ENCODE data around the gene NUBPL. TPM values are rescaled to one million over a fixed set of nuclear protein-coding genes. Genes with fewer than 3 reads are reported as not detected.

Gene NUBPL
- total RNA-seq, 2 donors from 2014 or later, result 9.2 to 30.0 TPM

GRCh38 chr14:31766315-31766892 lies 205.2 kb downstream of the NUBPL start:
- H3K36me3 ChIP-seq, result no peaks in the 10 kb centered on the region
- DNase-seq (ENCODE audit: low spot score) (no peak), ATAC-seq (ENCODE audit: insufficient number of reproducible peaks, low FRiP score, low read depth) (no peak)
- H3K27me3 ChIP-seq (replicated peaks; ENCODE audit: insufficient read depth), result no peaks in the 10 kb centered on the region
- no peak overlapping the region for H3K4me3 ChIP-seq
- TF ChIP-seq CTCF (IDR thresholded peaks at IDR 0.05), result no peak
- H3K27ac ChIP-seq, result no peak overlapping the region
- no peaks in the 10 kb centered on the region for H3K9me3 ChIP-seq
- no peaks in the 10 kb centered on the region for H3K4me1 ChIP-seq (ENCODE audit: control insufficient read depth in 1 of 2, low read depth in 2 of 2)

GRCh38 chr14:31768355-31768754 lies 207.2 kb downstream of the NUBPL start:
- H3K4me1 ChIP-seq (ENCODE audit: control insufficient read depth in 1 of 2, low read depth in 2 of 2), result no peaks in the 10 kb centered on the region
- H3K36me3 ChIP-seq, result no peaks in the 10 kb centered on the region
- H3K4me3 ChIP-seq, result no peak overlapping the region
- H3K27ac ChIP-seq, result no peak overlapping the region
- TF ChIP-seq CTCF (IDR thresholded peaks at IDR 0.05), result no peak
- no peak for ATAC-seq (ENCODE audit: insufficient number of reproducible peaks, low FRiP score, low read depth)
- no peaks in the 10 kb centered on the region for H3K9me3 ChIP-seq
- H3K27me3 ChIP-seq (replicated peaks; ENCODE audit: insufficient read depth), result no peaks in the 10 kb centered on the region
- no peak for DNase-seq (ENCODE audit: low spot score)

- H3K27me3 ChIP-seq (replicated peaks; ENCODE audit: insufficient read depth), result no peaks in the 10 kb centered on the region
- no peaks in the 10 kb centered on the region for H3K9me3 ChIP-seq
- no peak for TF ChIP-seq CTCF (IDR thresholded peaks at IDR 0.05)
- no peak overlapping the region for H3K27ac ChIP-seq
- H3K4me3 ChIP-seq, result no peak overlapping the region
- DNase-seq (ENCODE audit: low spot score), result peak; percentile 4
- no peaks in the 10 kb centered on the region for H3K4me1 ChIP-seq (ENCODE audit: control insufficient read depth in 1 of 2, low read depth in 2 of 2)
- no peak for ATAC-seq (ENCODE audit: insufficient number of reproducible peaks, low FRiP score, low read depth)
- no peaks in the 10 kb centered on the region for H3K36me3 ChIP-seq
Observed at GRCh38 chr14:31770271-31770670, 209.1 kb downstream of the NUBPL start.

GRCh38 chr14:31774567-31774966 lies 213.4 kb downstream of the NUBPL start:
- H3K27me3 ChIP-seq (replicated peaks; ENCODE audit: insufficient read depth), result no peaks in the 10 kb centered on the region
- no peaks in the 10 kb centered on the region for H3K9me3 ChIP-seq
- no peaks in the 10 kb centered on the region for H3K36me3 ChIP-seq
- ATAC-seq (ENCODE audit: insufficient number of reproducible peaks, low FRiP score, low read depth), result no peak
- TF ChIP-seq CTCF (IDR thresholded peaks at IDR 0.05), result no peak
- DNase-seq (ENCODE audit: low spot score), result no peak
- H3K27ac ChIP-seq, result no peak overlapping the region
- H3K4me1 ChIP-seq (ENCODE audit: control insufficient read depth in 1 of 2, low read depth in 2 of 2), result no peaks in the 10 kb centered on the region
- no peak overlapping the region for H3K4me3 ChIP-seq

GRCh38 chr14:31777312-31777711 lies 216.1 kb downstream of the NUBPL start:
- no peaks in the 10 kb centered on the region for H3K36me3 ChIP-seq
- DNase-seq (ENCODE audit: low spot score), result no peak
- H3K27me3 ChIP-seq (replicated peaks; ENCODE audit: insufficient read depth), result no peaks in the 10 kb centered on the region
- no peaks in the 10 kb centered on the region for H3K4me1 ChIP-seq (ENCODE audit: control insufficient read depth in 1 of 2, low read depth in 2 of 2)
- no peak for TF ChIP-seq CTCF (IDR thresholded peaks at IDR 0.05)
- H3K4me3 ChIP-seq, result no peak overlapping the region
- H3K9me3 ChIP-seq, result no peaks in the 10 kb centered on the region
- H3K27ac ChIP-seq, result no peak overlapping the region
- ATAC-seq (ENCODE audit: insufficient number of reproducible peaks, low FRiP score, low read depth), result no peak

Data from thoracic aorta (tissue), 2 donors.